Measurements from ENCODE around the gene CELA3A.
A peak's percentile ranks its signal among the peaks of the same experiment; 100 is the strongest.
"Not testable (repeated sequence)": the region's sequence is repeated elsewhere in the genome, so short reads cannot be mapped to it uniquely, and the experiment has no call there.

Gene CELA3A, protein sequence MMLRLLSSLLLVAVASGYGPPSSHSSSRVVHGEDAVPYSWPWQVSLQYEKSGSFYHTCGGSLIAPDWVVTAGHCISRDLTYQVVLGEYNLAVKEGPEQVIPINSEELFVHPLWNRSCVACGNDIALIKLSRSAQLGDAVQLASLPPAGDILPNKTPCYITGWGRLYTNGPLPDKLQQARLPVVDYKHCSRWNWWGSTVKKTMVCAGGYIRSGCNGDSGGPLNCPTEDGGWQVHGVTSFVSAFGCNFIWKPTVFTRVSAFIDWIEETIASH

DNA sequence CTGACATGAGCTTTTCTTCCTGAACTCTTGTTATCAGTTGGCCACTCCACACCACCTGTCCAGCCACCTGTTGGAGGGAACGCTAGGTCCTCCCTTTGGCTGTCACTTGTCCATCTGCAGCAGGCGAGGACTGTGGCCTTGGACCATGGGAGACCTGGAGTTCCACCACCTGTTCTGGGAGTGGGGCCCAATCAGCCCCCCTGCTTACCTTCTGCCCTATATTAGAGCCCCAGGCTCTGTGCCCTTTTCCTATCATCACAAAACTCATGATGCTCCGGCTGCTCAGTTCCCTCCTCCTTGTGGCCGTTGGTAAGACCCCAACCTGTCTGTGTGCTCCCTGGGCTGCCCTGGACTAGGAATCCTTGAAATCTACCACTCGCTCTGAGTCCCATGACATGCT lies at the start of gene CELA3A:
TSS of gene CELA3A (plus strand) at position 249 of the 400 bp plus-strand sequence. CDS start at position 267, 18 bp downstream.
- DNase-seq (ENCODE audit: low spot score in 2 of 2) (no peak), ATAC-seq (no peak)
- H3K27ac Mint-ChIP-seq: no peak within 1 kb of the TSS
- H3K4me1 Mint-ChIP-seq: no peaks in the 10 kb centered on the region
- no peak within 1 kb of the TSS for H3K4me3 Mint-ChIP-seq
- no peaks in the 10 kb centered on the region for H3K9me3 Mint-ChIP-seq
- no peaks in the 10 kb centered on the region for H3K36me3 Mint-ChIP-seq

DNA sequence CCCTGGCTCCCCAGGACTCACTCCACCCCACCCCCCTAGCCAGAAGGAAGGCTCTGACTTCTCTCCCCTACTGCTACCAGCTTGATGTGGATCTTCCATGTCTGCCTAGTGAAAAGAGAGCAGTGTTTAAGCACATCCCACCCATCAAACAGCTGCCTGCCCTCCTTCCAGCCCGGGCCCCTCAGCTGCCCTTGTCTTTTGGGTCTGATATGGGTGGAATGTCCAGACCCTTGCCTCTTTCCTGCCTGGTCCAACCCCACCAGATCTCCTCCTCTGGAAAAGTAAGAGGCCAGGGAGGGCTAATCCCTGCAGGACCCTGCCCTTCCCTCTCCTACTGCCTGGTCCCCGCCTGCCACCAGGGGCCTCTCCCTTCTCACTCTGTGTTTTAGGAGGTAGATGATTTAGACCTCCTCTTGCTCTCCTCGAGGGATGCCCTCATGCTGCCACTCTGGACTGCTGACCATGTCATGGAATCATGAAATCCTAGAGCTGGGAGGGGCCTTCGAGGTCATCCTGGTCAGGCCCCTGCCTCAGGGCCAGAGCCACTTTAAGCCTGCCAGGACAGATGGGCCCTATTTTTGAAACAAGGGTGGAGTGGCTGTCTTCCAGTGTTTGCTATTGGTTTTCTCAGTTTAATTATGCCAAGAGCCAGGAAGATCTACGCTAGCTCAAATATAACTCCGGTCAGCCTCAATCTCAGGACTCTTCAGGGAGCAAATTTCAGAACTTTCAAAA lies 48.5 kb upstream of the CELA3A start:
- Mint-ChIP-seq H3K4me1 (peaks cover 18% of the 10 kb centered on the region), H3K27ac (peak overlapping the region; percentile 83), H3K4me3 (no peak overlapping the region), H3K36me3 (no peaks in the 10 kb centered on the region), H3K9me3 (no peaks in the 10 kb centered on the region)
- DNase-seq (ENCODE audit: low spot score in 2 of 2): no peak
- no peak for ATAC-seq

DNA sequence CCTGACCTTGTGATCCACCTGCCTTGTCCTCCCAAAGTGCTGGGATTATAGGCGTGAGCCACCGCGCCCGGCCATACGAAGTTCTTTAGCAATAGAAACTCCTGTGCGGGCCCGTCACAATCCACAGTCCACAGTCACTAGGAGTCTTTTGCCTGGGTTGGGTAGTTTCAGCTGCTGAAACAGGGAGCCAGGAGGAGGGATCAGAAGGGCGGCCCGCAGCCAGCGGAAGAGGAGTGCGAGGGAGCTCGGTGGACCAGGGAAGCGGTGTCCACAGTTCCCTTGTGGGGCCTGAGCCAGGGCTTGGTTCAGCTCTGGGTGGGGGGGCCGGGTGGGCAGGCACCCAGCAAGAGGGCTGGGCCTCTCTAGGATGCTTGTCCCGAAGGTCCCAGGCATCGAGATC lies 46.4 kb upstream of the CELA3A start:
- no peak overlapping the region for H3K27ac Mint-ChIP-seq
- no peak overlapping the region for H3K4me3 Mint-ChIP-seq
- H3K4me1 Mint-ChIP-seq: peaks cover 25% of the 10 kb centered on the region
- no peaks in the 10 kb centered on the region for H3K36me3 Mint-ChIP-seq
- ATAC-seq (no peak), DNase-seq (ENCODE audit: low spot score in 2 of 2) (no peak)
- H3K9me3 Mint-ChIP-seq: no peaks in the 10 kb centered on the region

DNA sequence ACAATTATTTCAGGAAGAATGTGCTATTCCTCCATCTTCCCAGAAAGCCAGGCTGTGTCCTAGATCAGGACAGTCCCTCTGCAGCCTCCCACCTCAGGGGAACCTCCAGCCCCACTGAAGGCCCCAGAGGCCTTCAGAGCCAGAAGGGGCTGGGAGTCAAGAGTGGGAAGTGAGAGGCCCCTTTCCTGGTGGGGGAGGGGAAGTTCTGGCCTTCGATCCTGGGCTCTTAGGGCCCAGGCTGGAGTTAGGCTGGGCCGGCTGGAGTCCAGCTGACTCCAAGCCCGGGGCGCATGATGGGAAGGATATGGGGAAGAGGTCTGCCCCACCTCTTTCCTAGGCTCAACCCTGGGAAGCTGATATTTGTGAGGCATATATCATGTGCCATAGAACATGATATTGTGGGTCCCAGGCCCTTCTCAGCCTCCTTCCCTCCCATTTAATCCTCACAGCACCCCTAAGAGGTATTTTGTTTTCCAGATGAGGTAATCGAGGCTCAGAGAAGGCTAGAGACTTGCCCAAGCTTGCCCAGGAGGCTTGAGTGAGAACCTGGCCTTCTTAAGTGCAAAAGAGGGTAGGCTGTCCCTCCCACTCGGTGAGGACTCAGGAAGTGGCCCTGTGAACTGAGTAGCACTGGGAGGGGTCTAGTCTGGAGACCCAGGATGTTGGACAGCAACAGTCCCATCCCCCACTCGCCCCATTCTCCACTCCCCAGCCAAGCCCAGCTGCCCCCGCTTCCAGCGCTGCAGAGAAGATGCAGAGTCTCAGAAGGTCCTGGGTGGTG lies 45.8 kb upstream of the CELA3A start:
- peaks cover 25% of the 10 kb centered on the region for H3K4me1 Mint-ChIP-seq
- ATAC-seq (no peak), DNase-seq (ENCODE audit: low spot score in 2 of 2) (no peak)
- H3K4me3 Mint-ChIP-seq: no peak overlapping the region
- H3K36me3 Mint-ChIP-seq: no peaks in the 10 kb centered on the region
- H3K27ac Mint-ChIP-seq: no peak overlapping the region
- no peaks in the 10 kb centered on the region for H3K9me3 Mint-ChIP-seq

DNA sequence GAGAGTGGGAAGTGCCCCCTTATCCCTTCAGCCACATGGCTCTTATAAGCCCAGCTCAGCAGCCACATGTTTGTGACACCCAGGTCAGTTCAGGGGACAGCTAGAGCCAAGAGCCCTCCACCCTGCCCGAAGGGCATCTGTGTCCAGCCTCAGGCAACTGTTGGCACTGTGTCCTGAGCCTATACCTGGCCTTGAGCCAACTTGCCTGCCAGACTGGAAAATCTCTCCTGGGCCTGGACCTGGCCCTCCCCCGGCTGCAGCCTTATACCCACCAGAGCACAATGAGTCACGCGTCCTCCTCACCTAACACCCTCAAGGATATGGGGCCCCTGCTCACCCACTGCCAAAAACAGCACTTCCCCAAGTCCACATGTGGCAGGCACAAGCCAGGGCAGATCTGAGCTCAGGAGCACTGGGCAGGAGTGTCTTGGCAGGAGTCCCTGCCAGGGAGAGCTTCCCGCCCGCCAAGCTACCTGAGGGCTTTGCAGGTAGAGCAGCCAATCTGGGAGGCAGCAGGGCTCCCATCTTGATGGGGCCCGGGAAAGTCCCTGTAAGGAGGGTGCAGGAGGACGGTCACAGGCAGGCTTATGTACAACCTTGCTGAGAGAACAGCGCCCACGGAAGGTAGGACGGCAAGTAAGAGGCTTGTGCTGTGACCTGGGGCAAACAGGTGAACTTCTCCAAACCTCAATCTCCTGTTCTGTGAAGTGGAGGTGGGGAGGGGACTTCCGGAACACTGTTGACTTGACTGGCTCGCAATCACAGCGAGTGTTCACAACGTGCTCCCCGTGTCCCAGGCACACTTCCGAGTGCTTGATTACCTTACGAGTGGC lies 44.5 kb upstream of the CELA3A start:
- peak overlapping the region; percentile 74 for H3K27ac Mint-ChIP-seq

DNA sequence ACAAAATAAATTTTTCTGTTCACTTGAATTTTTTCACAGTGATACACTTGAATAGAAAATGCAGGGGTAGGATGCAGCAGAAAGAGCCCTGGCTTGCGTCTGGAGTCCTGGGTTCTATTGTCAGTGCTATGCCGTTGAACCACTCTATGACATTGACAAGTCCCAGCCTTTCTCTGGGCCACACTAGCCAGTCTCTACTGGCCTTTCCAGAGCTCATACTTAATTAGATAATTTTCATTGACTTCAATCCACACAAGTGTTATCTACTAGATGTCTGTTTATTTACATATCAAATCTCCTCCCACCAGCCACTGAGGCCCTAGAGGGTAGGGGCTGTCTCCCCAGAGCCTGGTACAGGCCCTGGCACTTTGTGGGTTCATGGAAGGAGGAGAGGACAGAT lies 40.1 kb upstream of the CELA3A start:
- H3K36me3 Mint-ChIP-seq: no peaks in the 10 kb centered on the region
- DNase-seq (ENCODE audit: low spot score in 2 of 2) (no peak), ATAC-seq (no peak)
- H3K9me3 Mint-ChIP-seq: no peaks in the 10 kb centered on the region
- no peak overlapping the region for H3K27ac Mint-ChIP-seq
- peaks cover 25% of the 10 kb centered on the region for H3K4me1 Mint-ChIP-seq
- no peak overlapping the region for H3K4me3 Mint-ChIP-seq

More for the DNA sequence above, 44.5 kb upstream of the CELA3A start:
- Mint-ChIP-seq H3K4me1 (peaks cover 25% of the 10 kb centered on the region), H3K9me3 (no peaks in the 10 kb centered on the region), H3K4me3 (peak overlapping the region; percentile 50), H3K36me3 (no peaks in the 10 kb centered on the region)
- ATAC-seq: peak; percentile 88
- no peak for DNase-seq (ENCODE audit: low spot score in 2 of 2)

DNA sequence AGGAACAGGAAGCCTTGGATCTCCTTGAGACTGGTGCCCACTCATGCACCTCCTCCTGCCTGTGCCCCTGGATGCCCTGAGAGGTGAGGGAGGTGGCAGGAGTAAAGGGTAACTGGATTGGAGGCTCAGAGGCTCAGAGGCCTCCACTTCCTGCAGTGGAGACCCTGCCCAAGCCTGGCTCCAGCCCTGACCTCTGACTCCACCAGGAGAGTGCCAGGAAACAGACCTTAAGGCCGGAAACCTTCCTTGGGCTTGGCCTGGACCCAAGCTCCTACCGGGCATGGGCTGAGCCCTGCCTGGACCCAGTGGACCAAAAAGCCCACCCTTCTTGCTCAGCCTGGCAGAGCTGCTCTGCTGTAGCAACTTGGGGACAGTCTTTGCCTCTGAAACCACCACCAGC lies 39.7 kb upstream of the CELA3A start:
- H3K27ac Mint-ChIP-seq: no peak overlapping the region
- H3K4me1 Mint-ChIP-seq: peaks cover 21% of the 10 kb centered on the region
- ATAC-seq (no peak), DNase-seq (ENCODE audit: low spot score in 2 of 2) (no peak)
- H3K36me3 Mint-ChIP-seq: no peaks in the 10 kb centered on the region
- H3K9me3 Mint-ChIP-seq: no peaks in the 10 kb centered on the region
- H3K4me3 Mint-ChIP-seq: no peak overlapping the region

DNA sequence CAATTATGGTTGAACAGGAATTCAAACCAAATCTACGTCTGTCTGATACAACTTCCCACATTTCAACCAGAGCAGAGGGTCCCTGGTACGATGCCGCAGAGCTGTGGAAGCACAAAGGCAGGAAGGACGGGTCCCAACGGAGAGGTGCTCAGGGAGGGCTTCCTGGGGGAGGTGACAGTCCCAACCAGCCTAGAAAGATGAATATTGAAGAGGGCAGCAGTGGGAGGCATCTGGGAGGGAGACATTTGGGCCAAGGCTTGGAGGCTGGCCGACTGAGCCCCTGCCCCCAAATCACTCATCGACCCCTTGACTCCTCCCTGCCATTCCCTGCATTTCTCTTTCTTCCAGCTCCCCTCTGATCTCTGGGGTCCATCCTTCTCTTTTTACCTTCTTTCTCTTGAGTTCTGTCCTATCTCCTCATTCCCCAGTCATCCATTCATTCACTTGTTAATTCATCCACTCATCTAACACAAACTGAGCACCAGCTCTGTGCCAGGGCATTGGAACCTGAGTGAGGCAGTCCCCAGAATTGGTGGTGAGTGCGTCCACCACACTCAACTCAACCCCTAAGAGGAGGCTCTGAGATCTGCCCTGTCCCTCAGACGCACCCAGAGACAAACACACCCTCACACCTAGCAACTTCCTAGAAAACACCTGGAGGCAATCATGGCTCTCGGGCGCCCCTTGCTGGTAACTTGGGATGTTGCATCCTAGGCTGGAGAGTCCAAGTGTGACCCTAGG lies 37.8 kb upstream of the CELA3A start:
- Mint-ChIP-seq H3K27ac (no peak overlapping the region), H3K9me3 (no peaks in the 10 kb centered on the region), H3K4me3 (no peak overlapping the region), H3K4me1 (peaks cover 5% of the 10 kb centered on the region), H3K36me3 (no peaks in the 10 kb centered on the region)
- ATAC-seq (peak; percentile 81), DNase-seq (ENCODE audit: low spot score in 2 of 2) (peak; percentile 81 to 89)

DNA sequence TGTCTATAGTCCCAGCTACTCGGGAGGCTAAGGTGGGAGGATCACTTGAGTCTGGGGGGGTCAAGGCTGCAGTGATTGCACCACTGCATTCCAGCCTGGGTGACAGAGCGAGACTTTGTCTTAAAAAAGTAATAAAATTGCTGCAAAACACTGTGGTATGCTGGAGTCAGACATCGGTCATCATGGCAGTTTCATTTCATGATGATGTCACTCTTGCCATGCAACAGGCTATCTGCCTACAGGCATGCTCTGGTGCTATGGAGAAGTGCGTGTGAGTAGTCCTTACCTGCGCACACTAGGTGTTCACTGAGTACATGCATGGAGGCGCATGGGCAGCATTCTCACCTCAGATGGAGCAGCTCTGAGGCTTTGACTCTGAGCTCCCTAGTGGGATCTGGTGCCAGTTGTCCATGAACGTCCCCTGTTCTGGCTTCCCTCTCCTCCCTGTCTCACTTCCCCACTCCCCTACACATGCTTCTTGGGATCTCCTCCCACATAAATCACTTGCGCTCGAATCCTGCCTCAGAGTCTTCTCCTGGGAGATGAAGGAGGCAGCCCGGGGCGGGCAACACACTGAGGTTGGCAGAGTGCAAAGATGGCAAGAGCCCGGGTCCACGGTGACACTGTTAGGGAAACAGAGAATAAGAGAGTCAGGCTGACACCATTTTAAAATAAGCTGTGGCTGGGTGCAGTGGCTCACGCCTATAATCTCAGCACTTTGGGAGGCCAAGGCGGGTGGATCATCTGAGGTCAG lies 35.0 kb upstream of the CELA3A start:
- Mint-ChIP-seq H3K36me3 (no peaks in the 10 kb centered on the region), H3K4me1 (peaks cover 5% of the 10 kb centered on the region), H3K27ac (no peak overlapping the region), H3K9me3 (no peaks in the 10 kb centered on the region), H3K4me3 (no peak overlapping the region)
- DNase-seq (ENCODE audit: low spot score in 2 of 2) (no peak), ATAC-seq (peak; percentile 53)

DNA sequence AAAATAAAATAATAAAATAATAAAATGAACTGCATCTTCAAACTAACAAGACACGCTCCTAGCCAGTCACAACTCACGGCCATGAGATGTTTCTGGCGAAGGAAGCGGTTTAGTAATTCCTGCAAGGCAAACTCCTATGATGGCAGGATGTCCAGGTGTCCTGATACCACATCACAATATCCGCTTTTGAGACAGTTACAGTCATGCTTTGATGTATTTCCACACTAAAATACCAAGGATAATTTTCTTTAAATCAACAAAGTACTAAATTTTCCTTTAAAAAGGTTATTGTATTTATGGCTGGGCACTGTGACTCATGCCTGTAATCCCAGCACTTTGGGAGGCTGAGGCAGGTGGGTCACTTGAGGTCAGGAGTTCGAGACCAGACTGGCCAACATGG lies 34.2 kb upstream of the CELA3A start:
- H3K27ac Mint-ChIP-seq; DNase-seq (ENCODE audit: low spot score in 2 of 2); H3K36me3 Mint-ChIP-seq; ATAC-seq; H3K4me3 Mint-ChIP-seq; H3K9me3 Mint-ChIP-seq; H3K4me1 Mint-ChIP-seq: not testable (repeated sequence)

DNA sequence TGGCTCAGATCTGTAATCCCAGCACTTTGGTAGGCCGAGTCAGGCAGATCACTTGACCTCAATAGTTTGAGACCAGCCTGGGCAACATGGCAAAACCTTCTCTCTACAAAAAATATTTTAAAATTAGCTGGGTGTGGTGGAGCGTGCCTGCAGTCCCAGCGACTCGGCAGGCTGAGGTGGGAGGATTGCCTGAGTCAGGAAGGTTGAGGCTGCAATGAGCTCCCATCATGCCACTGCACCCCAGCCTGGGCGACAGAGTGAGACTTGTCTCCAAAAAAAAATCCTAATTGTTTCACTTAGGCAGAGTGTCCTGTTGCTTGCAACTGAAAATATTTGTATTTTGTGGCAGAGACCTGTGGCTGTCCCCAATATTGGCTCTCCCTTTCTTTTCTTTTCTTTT lies 32.4 kb upstream of the CELA3A start:
- ATAC-seq; H3K4me1 Mint-ChIP-seq; H3K4me3 Mint-ChIP-seq; H3K36me3 Mint-ChIP-seq; H3K27ac Mint-ChIP-seq; H3K9me3 Mint-ChIP-seq; DNase-seq (ENCODE audit: low spot score in 2 of 2): not testable (repeated sequence)

DNA sequence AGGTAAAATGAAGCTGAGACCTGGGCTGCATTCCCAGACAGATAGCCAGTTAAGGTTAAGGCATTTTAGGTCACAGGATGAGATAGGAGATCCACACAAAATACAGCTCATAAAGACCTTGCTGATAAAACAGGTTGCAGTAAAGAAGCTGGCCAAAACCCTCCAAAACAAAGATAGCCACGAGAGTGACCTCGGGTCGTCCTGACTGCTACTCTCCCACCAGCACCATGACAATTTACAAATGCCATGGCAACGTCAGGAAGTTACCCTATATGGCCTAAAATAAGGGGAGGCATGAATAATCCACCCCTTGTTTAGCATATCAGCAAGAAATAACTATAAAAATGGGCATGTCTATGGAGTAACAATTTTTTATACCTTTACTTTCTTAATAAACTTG lies 30.9 kb upstream of the CELA3A start:
- H3K27ac Mint-ChIP-seq, H3K4me1 Mint-ChIP-seq: not testable (repeated sequence)

DNA sequence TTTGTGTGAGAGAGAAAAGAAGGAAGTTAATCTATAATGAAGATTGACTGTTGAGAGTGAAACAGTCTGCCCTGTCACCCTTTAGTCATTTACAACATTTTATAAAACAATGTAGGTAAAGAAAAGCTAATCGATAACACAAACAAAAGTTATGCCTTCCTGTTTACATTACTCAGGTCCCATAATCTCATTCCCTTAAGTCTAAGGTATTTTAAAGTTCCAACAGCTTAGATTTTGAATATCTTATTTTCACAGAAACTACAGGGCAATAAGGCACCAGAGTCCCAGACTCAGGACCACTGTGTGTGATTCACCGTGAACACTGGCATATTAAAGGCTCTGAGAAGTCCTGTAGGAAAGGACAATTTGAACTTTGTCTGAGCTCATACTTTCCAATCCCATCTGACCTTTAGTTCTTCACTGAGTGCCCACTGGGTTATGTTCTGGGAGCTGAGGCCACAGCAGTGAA lies 28.4 kb upstream of the CELA3A start:
- not testable (repeated sequence) for H3K4me1 Mint-ChIP-seq; H3K36me3 Mint-ChIP-seq; H3K4me3 Mint-ChIP-seq; DNase-seq (ENCODE audit: low spot score in 2 of 2); H3K27ac Mint-ChIP-seq; ATAC-seq; H3K9me3 Mint-ChIP-seq

More for the DNA sequence above, 30.9 kb upstream of the CELA3A start:
- not testable (repeated sequence) for H3K4me3 Mint-ChIP-seq; H3K9me3 Mint-ChIP-seq; H3K36me3 Mint-ChIP-seq; DNase-seq (ENCODE audit: low spot score in 2 of 2); ATAC-seq

DNA sequence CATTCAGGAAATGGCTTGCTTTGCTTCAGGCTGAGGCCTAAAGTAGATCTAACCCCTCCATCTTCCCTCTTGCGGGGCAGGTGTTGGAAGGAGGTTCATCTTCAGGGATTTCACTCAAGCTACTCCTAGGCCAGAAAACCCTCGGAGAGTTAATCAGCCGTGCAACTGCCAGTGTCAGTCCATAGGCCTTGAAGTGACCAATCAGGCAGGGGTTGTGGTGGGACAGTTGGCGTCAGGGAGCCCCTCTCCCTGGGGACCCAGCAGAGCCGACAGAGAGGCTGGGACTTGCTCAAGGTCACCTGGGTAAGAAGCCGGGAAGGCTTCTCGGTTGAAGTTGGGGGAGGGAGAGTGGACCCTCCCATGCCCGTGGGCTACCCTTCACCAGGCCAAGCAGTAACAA lies 27.5 kb upstream of the CELA3A start:
- not testable (repeated sequence) for H3K27ac Mint-ChIP-seq; H3K4me3 Mint-ChIP-seq; H3K36me3 Mint-ChIP-seq; H3K4me1 Mint-ChIP-seq; H3K9me3 Mint-ChIP-seq; DNase-seq (ENCODE audit: low spot score in 2 of 2); ATAC-seq

Data from stimulated activated effector memory CD8-positive, alpha-beta T cell treated with anti-CD3 and anti-CD28 coated beads, Interleukin-12 subunit alpha, Interleukin-12 subunit beta, amount 100 ng/mL, for 72 hours (primary cell).